SK-N-SH (cell line): ENCODE results near the gene PAPPA2.

Experiments used
- CTCF ChIP-seq: fragments of 200-600 bp; sonication (generic); IDR thresholded peaks from 2 replicates; pipeline ENCODE4 v1.6.1; 2017; ENCODE audit warnings: antibody characterized with exemption, mild to moderate bottlenecking, moderate library complexity
- GATA2 ChIP-seq: sonication (generic); formaldehyde crosslinking; IDR thresholded peaks from 2 replicates; pipeline ENCODE4 v1.5.0; 2020; ENCODE audit warnings: mild to moderate bottlenecking, missing genetic modification reagents
- RAD21 ChIP-seq: IDR thresholded peaks from 2 replicates; pipeline ENCODE4 v1.6.1; 2012; ENCODE audit warnings: mild to moderate bottlenecking, low read length

GRCh38 chr1:176579087-176579486 is 116.1 kb downstream of the PAPPA2 start:
- TF ChIP-seq CTCF = no peak
- TF ChIP-seq RAD21 = no peak
- TF ChIP-seq GATA2 (CRISPR knock-in tag) = no peak
